KOPT-K1 (cell line): ENCODE measurements around the gene BUB1.

ENCODE experiments used
- H3K27ac ChIP-seq: fragments of 200-600 bp; sonication (generic); 2 replicates; pipeline ENCODE4 v1.5.1; 2016; ENCODE audit warnings: antibody characterized with exemption, mild to moderate bottlenecking, low read depth, low read length; ENCODE audit not compliant: poor library complexity, severe bottlenecking
- H3K36me3 ChIP-seq: fragments of 200-600 bp; sonication (generic); 2 replicates; pipeline ENCODE4 v1.5.1; 2017; ENCODE audit warnings: antibody characterized with exemption, mild to moderate bottlenecking, low read length, moderate library complexity; ENCODE audit not compliant: insufficient read depth
- H3K9me3 ChIP-seq: fragments of 200-600 bp; sonication (generic); 2 replicates; pipeline ENCODE4 v1.5.1; 2017; ENCODE audit warnings: antibody characterized with exemption, low read length, mild to moderate bottlenecking; ENCODE audit not compliant: insufficient read depth, poor library complexity, severe bottlenecking

BUB1 gene

GRCh38 chr2:110678457-110679336 lies 834 bp upstream of the BUB1 start:
- Histone ChIP-seq H3K36me3 (peaks cover 28% of the 10 kb centered on the region), H3K27ac (peak overlapping the region; percentile 99)

GRCh38 chr2:110677080-110677479 lies 783 bp downstream of the BUB1 start:
- Histone ChIP-seq H3K9me3 (no peaks in the 10 kb centered on the region), H3K36me3 (peaks cover 44% of the 10 kb centered on the region), H3K27ac (peak overlapping the region; percentile 99)

More at GRCh38 chr2:110678457-110679336, 834 bp upstream of the BUB1 start:
- no peaks in the 10 kb centered on the region for H3K9me3 ChIP-seq

DNA sequence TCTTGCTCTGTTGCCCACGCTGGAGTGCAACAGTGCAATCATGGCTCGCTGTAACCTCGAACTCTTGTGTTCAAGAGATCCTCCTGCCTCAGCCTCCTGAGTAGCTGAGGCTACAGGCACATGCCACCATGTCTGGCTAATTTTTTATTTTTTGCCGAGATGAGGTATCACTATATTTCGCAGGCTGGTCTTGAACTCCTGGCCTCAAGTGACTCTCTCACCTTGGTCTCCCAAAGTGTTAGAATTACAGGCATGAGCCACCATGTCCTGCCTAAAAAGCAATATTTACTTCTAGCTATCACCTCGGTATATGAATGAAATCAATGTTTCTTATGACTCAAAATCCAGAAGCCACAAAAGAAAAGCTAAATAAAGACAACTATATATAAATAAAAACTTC lies 2.2 kb downstream of the BUB1 start:
- H3K27ac ChIP-seq: no peak overlapping the region
- H3K9me3 ChIP-seq: no peaks in the 10 kb centered on the region
- peaks cover 58% of the 10 kb centered on the region for H3K36me3 ChIP-seq

DNA sequence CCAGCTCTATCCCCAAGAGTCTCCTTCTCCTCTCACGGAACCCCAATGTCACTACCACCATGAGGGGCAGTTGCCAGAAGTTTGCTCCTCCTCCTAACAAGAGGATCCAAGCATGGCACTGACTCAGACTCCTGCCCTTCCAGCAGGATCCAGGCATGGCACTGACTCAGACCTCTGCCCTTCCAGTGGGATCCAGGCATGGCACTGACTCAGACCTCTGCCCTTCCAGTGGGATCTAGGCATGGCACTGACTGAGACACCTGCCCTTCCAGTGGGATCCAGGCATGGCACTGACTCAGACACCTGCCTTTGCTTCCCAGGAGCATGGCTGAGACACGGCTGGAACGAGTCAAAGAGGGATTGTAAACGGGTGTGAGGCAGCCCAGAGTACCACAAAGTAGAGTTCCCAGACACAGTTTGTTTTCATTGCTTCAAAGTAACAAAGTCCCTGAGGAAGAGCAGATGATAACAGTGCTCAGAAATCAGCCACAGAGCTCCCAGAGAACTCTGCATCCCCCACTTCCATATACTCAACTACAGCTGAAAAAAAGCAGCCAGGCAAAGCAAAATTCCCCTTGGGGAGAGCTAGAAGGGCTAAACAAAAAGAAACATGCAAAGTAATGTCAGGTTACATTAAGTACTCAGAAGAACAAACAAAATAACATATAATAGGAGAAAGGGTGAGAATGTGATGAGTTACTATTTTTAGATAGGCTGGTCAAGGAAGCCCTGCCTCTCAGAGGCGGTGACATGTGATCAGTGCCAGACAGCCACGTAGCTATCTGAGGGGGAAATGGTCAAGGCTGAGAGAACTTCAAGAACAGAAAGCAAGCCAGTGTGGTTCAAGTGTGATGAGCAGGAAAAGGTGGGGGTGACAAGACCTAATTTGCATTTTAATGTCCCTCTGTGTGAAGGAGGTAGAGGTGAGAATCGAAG lies 3.0 kb downstream of the BUB1 start:
- Histone ChIP-seq H3K36me3 (peaks cover 66% of the 10 kb centered on the region), H3K9me3 (no peaks in the 10 kb centered on the region), H3K27ac (peak overlapping the region; percentile 27)

- Histone ChIP-seq H3K36me3 (peaks cover 83% of the 10 kb centered on the region), H3K27ac (no peak overlapping the region), H3K9me3 (no peaks in the 10 kb centered on the region)
Observed at GRCh38 chr2:110673201-110673600, 4.7 kb downstream of the BUB1 start.

GRCh38 chr2:110670826-110671225 lies 7.0 kb downstream of the BUB1 start:
- Histone ChIP-seq H3K36me3 (peaks cover 100% of the 10 kb centered on the region), H3K27ac (no peak overlapping the region), H3K9me3 (no peaks in the 10 kb centered on the region)

GRCh38 chr2:110669079-110669478 lies 8.8 kb downstream of the BUB1 start:
- peak overlapping the region; percentile 37 for H3K27ac ChIP-seq
- peaks cover 100% of the 10 kb centered on the region for H3K36me3 ChIP-seq
- no peaks in the 10 kb centered on the region for H3K9me3 ChIP-seq

DNA sequence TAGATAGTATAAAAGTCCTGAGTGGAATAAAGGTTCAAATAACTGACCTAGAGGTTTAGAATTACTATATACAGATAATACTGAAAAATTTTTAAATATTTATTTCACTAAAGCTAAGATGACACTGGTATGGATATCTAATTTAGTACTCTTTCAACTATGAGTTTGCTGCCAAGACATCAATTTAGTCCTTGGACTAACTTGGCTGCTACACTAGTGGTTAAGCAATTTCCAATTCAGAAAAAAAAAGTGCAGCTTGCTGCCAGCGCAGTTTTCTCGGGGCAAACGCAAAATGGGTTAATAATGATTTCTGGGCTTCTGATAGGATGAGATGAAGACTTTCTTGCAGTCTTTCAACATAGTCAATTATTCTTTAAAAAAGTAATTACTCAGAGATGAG lies 10.8 kb downstream of the BUB1 start:
- Histone ChIP-seq H3K9me3 (no peaks in the 10 kb centered on the region), H3K27ac (no peak overlapping the region), H3K36me3 (peaks cover 100% of the 10 kb centered on the region)

DNA sequence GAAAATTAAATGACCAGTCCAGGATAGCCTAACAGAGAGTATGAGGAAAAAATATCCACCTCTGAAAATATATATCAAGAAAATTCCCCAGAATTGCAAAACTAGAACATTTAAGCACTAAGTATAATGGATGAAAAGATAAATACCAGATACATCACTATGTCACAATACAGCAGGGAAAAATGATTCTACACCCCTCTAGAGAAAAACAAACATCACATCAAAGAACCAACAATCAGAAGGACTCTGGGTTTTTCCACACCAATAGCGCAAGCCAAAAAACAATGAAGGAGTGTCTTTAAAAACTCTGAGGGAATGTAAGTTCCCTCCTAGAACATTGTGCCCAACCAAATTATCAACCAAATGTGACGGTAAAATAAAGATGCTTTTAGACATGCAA lies 13.7 kb downstream of the BUB1 start:
- H3K27ac ChIP-seq: no peak overlapping the region
- H3K36me3 ChIP-seq: peaks cover 100% of the 10 kb centered on the region
- no peaks in the 10 kb centered on the region for H3K9me3 ChIP-seq

- Histone ChIP-seq H3K9me3 (no peaks in the 10 kb centered on the region), H3K27ac (no peak overlapping the region), H3K36me3 (peaks cover 100% of the 10 kb centered on the region)
Observed at GRCh38 chr2:110662560-110662959, 15.3 kb downstream of the BUB1 start.

DNA sequence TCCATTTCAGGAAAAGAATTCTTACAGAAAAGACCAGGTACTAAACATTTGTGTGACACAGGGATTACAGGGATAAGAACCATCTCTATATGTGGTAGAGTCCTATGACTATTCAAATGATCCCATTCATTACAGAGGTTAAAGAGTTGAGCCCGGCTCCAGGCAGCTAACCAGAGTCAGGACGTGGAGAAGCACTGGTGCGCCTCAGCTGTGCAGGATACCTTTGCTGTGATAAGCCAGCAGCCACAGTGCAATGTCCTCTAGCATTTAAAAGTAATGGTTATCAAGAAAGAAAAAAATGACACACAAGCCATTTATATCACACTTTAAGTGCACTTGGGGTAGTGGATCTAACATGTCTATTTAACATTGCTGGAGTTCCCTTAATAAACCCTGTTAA lies 17.3 kb downstream of the BUB1 start:
- H3K9me3 ChIP-seq: no peaks in the 10 kb centered on the region
- no peak overlapping the region for H3K27ac ChIP-seq
- peaks cover 100% of the 10 kb centered on the region for H3K36me3 ChIP-seq

GRCh38 chr2:110659248-110659647 lies 18.6 kb downstream of the BUB1 start:
- H3K9me3 ChIP-seq: no peaks in the 10 kb centered on the region
- H3K27ac ChIP-seq: no peak overlapping the region
- H3K36me3 ChIP-seq: peaks cover 100% of the 10 kb centered on the region

- Histone ChIP-seq H3K36me3 (peaks cover 100% of the 10 kb centered on the region), H3K9me3 (no peaks in the 10 kb centered on the region), H3K27ac (no peak overlapping the region)
Observed at GRCh38 chr2:110657724-110658305, 20.0 kb downstream of the BUB1 start.

GRCh38 chr2:110655701-110656100 lies 22.2 kb downstream of the BUB1 start:
- peaks cover 100% of the 10 kb centered on the region for H3K36me3 ChIP-seq
- H3K9me3 ChIP-seq: no peaks in the 10 kb centered on the region
- no peak overlapping the region for H3K27ac ChIP-seq

- Histone ChIP-seq H3K9me3 (no peaks in the 10 kb centered on the region), H3K36me3 (peaks cover 100% of the 10 kb centered on the region), H3K27ac (no peak overlapping the region)
Observed at GRCh38 chr2:110653861-110654260, 24.0 kb downstream of the BUB1 start.
